ENCODE data around the gene PAX4.

The PAX4 gene

GRCh38 chr7:127586346-127586745 lies 31.6 kb downstream of the PAX4 start:
- Mint-ChIP-seq H3K9me3 (peaks cover 15% of the 10 kb centered on the region), H3K4me3 (peak overlapping the region; percentile 94), H3K27ac (no peak overlapping the region), H3K27me3 (ENCODE audit: low read depth, poor library complexity) (peaks cover 11% of the 10 kb centered on the region), H3K36me3 (ENCODE audit: low read depth) (peaks cover 44% of the 10 kb centered on the region), H3K4me1 (peaks cover 43% of the 10 kb centered on the region)
- DNase-seq = no peak
- TF ChIP-seq CTCF (IDR thresholded peaks at IDR 0.05) = no peak

GRCh38 chr7:127585044-127585953 lies 32.6 kb downstream of the PAX4 start, which contains the start of gene GCC1:
Gene GCC1 (minus strand): TSS chr7:127585596. CDS start chr7:127585182, 414 bp downstream.
- TF ChIP-seq CTCF (IDR thresholded peaks at IDR 0.05) = no peak
- Mint-ChIP-seq H3K36me3 (ENCODE audit: low read depth) (peaks cover 35% of the 10 kb centered on the region), H3K4me3 (peak within 1 kb of the TSS; percentile 94), H3K27ac (peak within 1 kb of the TSS; percentile 94), H3K9me3 (peaks cover 15% of the 10 kb centered on the region), H3K27me3 (ENCODE audit: low read depth, poor library complexity) (peaks cover 11% of the 10 kb centered on the region), H3K4me1 (peaks cover 43% of the 10 kb centered on the region)
- DNase-seq = peak; percentile 98

GRCh38 chr7:127584648-127585043 lies 33.3 kb downstream of the PAX4 start:
- H3K4me1 Mint-ChIP-seq = peaks cover 38% of the 10 kb centered on the region
- peak overlapping the region; percentile 94 for H3K27ac Mint-ChIP-seq
- peaks cover 31% of the 10 kb centered on the region for H3K36me3 Mint-ChIP-seq (ENCODE audit: low read depth)
- TF ChIP-seq CTCF (IDR thresholded peaks at IDR 0.05) = no peak
- H3K27me3 Mint-ChIP-seq (ENCODE audit: low read depth, poor library complexity) = peaks cover 11% of the 10 kb centered on the region
- DNase-seq = no peak
- H3K4me3 Mint-ChIP-seq = peak overlapping the region; percentile 94
- H3K9me3 Mint-ChIP-seq = peaks cover 15% of the 10 kb centered on the region

- Mint-ChIP-seq H3K27ac (no peak overlapping the region), H3K4me1 (peaks cover 30% of the 10 kb centered on the region), H3K27me3 (ENCODE audit: low read depth, poor library complexity) (peaks cover 6% of the 10 kb centered on the region), H3K4me3 (no peak overlapping the region), H3K9me3 (peaks cover 15% of the 10 kb centered on the region), H3K36me3 (ENCODE audit: low read depth) (peaks cover 31% of the 10 kb centered on the region)
- no peak for TF ChIP-seq CTCF (IDR thresholded peaks at IDR 0.05)
- DNase-seq = no peak
These were observed 35.6 kb downstream of the PAX4 start for GRCh38 chr7:127582361-127582760.

GRCh38 chr7:127581716-127582115 lies 36.2 kb downstream of the PAX4 start:
- peaks cover 12% of the 10 kb centered on the region for H3K9me3 Mint-ChIP-seq
- H3K4me3 Mint-ChIP-seq = no peak overlapping the region
- peaks cover 30% of the 10 kb centered on the region for H3K36me3 Mint-ChIP-seq (ENCODE audit: low read depth)
- DNase-seq = no peak
- H3K27ac Mint-ChIP-seq = no peak overlapping the region
- peaks cover 3% of the 10 kb centered on the region for H3K27me3 Mint-ChIP-seq (ENCODE audit: low read depth, poor library complexity)
- peaks cover 30% of the 10 kb centered on the region for H3K4me1 Mint-ChIP-seq
- TF ChIP-seq CTCF (IDR thresholded peaks at IDR 0.05) = no peak

Data from nephron progenitor cell (in vitro differentiated cells).